Activated T-helper 1 cell treated with anti-CD3 and anti-CD28 coated beads, Interleukin-12 subunit alpha, Interleukin-12 subunit beta, Interleukin-2, Interleukin-4 antibody, amounts not matched to agents 30 ng/mL and 10 ng/mL and 1 ng/mL, durations not matched to agents 14 hours and 24 hours and 36 hours (primary cell): ENCODE data around the gene HDAC4. TPM values are rescaled to one million over a fixed set of nuclear protein-coding genes. Genes with fewer than 3 reads are reported as not detected.

ENCODE experiments used
- DNase-seq: peaks from one replicate; pipeline ENCODE4 v3.0.0; 2021; ENCODE audit warnings: low spot score
- H3K27ac Mint-ChIP-seq: one replicate; pipeline ENCODE4 v1.8.0; 2021; ENCODE audit warnings: mild to moderate bottlenecking, mixed read lengths
- H3K27me3 Mint-ChIP-seq: one replicate; pipeline ENCODE4 v1.8.0; 2022; ENCODE audit warnings: mild to moderate bottlenecking, moderate library complexity, mixed read lengths; ENCODE audit not compliant: insufficient read depth
- H3K36me3 Mint-ChIP-seq: one replicate; pipeline ENCODE4 v1.8.0; 2021; ENCODE audit warnings: low read depth, mixed read lengths
- H3K4me1 Mint-ChIP-seq: one replicate; pipeline ENCODE4 v1.8.0; 2021; ENCODE audit warnings: low read depth, mixed read lengths
- H3K4me3 Mint-ChIP-seq: one replicate; pipeline ENCODE4 v1.8.0; 2021; ENCODE audit warnings: mild to moderate bottlenecking, moderate library complexity, mixed read lengths
- H3K9me3 Mint-ChIP-seq: one replicate; pipeline ENCODE4 v1.8.0; 2021; ENCODE audit warnings: mixed read lengths
- intact Hi-C: fragments of 100-400 bp; cut with micrococcal nuclease; formaldehyde crosslinking; loops from one replicate; pipeline ENCODE4 v1.15.1; 2024
- total RNA-seq: library from RNA; stranded (reverse); gene quantifications from 2 replicates; pipeline ENCODE4 v1.2.3, GENCODE V29; 2022

Gene HDAC4
- total RNA-seq, 1 donor from 2014 or later, result 41.3 TPM

- no peak overlapping the region for H3K27ac Mint-ChIP-seq
- no peak overlapping the region for H3K4me3 Mint-ChIP-seq
- intact Hi-C loops, result no loop called here
- peaks cover 4% of the 10 kb centered on the region for H3K4me1 Mint-ChIP-seq
- H3K27me3 Mint-ChIP-seq, result no peaks in the 10 kb centered on the region
- no peak for DNase-seq
- H3K9me3 Mint-ChIP-seq, result no peaks in the 10 kb centered on the region
- H3K36me3 Mint-ChIP-seq, result peaks cover 38% of the 10 kb centered on the region
Observed at GRCh38 chr2:239189711-239190131, 211.1 kb downstream of the HDAC4 start.

GRCh38 chr2:239188536-239188935, 212.3 kb downstream of the HDAC4 start:
- intact Hi-C loops, result no loop called here
- Mint-ChIP-seq H3K36me3 (peaks cover 38% of the 10 kb centered on the region), H3K4me3 (no peak overlapping the region), H3K27ac (no peak overlapping the region), H3K27me3 (no peaks in the 10 kb centered on the region), H3K9me3 (no peaks in the 10 kb centered on the region), H3K4me1 (peaks cover 4% of the 10 kb centered on the region)
- no peak for DNase-seq

- Mint-ChIP-seq H3K4me1 (peaks cover 4% of the 10 kb centered on the region), H3K27me3 (no peaks in the 10 kb centered on the region), H3K36me3 (peaks cover 38% of the 10 kb centered on the region), H3K4me3 (no peak overlapping the region), H3K27ac (no peak overlapping the region), H3K9me3 (no peaks in the 10 kb centered on the region)
- DNase-seq, result no peak
- intact Hi-C loops, result no loop called here
Observed at GRCh38 chr2:239187464-239188253, 213.2 kb downstream of the HDAC4 start.

- Mint-ChIP-seq H3K27ac (no peak overlapping the region), H3K4me1 (peaks cover 4% of the 10 kb centered on the region), H3K27me3 (no peaks in the 10 kb centered on the region), H3K4me3 (no peak overlapping the region), H3K36me3 (peaks cover 36% of the 10 kb centered on the region), H3K9me3 (no peaks in the 10 kb centered on the region)
- intact Hi-C loops, result no loop called here
- DNase-seq, result no peak
Observed at GRCh38 chr2:239186516-239187357, 214.1 kb downstream of the HDAC4 start.

GRCh38 chr2:239184968-239185903, 215.6 kb downstream of the HDAC4 start:
- H3K4me1 Mint-ChIP-seq, result peaks cover 4% of the 10 kb centered on the region
- H3K9me3 Mint-ChIP-seq, result no peaks in the 10 kb centered on the region
- H3K27me3 Mint-ChIP-seq, result no peaks in the 10 kb centered on the region
- no peak for DNase-seq
- H3K4me3 Mint-ChIP-seq, result no peak overlapping the region
- intact Hi-C loops, result no loop called here
- no peak overlapping the region for H3K27ac Mint-ChIP-seq
- H3K36me3 Mint-ChIP-seq, result peaks cover 28% of the 10 kb centered on the region

- intact Hi-C loops, result no loop called here
- Mint-ChIP-seq H3K27ac (no peak overlapping the region), H3K9me3 (no peaks in the 10 kb centered on the region), H3K36me3 (peaks cover 26% of the 10 kb centered on the region), H3K4me3 (no peak overlapping the region), H3K27me3 (no peaks in the 10 kb centered on the region), H3K4me1 (peaks cover 4% of the 10 kb centered on the region)
- DNase-seq, result no peak
Observed at GRCh38 chr2:239184179-239184578, 216.6 kb downstream of the HDAC4 start.

GRCh38 chr2:239182981-239183791, 217.6 kb downstream of the HDAC4 start:
- Mint-ChIP-seq H3K4me3 (no peak overlapping the region), H3K27ac (no peak overlapping the region), H3K36me3 (peaks cover 28% of the 10 kb centered on the region), H3K4me1 (peaks cover 4% of the 10 kb centered on the region), H3K27me3 (no peaks in the 10 kb centered on the region), H3K9me3 (no peaks in the 10 kb centered on the region)
- intact Hi-C loops, result no loop called here
- DNase-seq, result no peak

- no peak overlapping the region for H3K4me3 Mint-ChIP-seq
- no peaks in the 10 kb centered on the region for H3K27me3 Mint-ChIP-seq
- peaks cover 32% of the 10 kb centered on the region for H3K36me3 Mint-ChIP-seq
- H3K9me3 Mint-ChIP-seq, result peaks cover under 1% of the 10 kb centered on the region
- intact Hi-C loops, result no loop called here
- peaks cover 4% of the 10 kb centered on the region for H3K4me1 Mint-ChIP-seq
- DNase-seq, result no peak
- H3K27ac Mint-ChIP-seq, result no peak overlapping the region
Observed at GRCh38 chr2:239181903-239182581, 218.8 kb downstream of the HDAC4 start.

GRCh38 chr2:239181074-239181902, 219.5 kb downstream of the HDAC4 start:
- Mint-ChIP-seq H3K4me1 (peaks cover 4% of the 10 kb centered on the region), H3K9me3 (peaks cover 8% of the 10 kb centered on the region), H3K27ac (no peak overlapping the region), H3K27me3 (no peaks in the 10 kb centered on the region), H3K36me3 (peaks cover 36% of the 10 kb centered on the region), H3K4me3 (no peak overlapping the region)
- intact Hi-C loops, result no loop called here
- DNase-seq, result no peak

- H3K27ac Mint-ChIP-seq, result no peak overlapping the region
- H3K27me3 Mint-ChIP-seq, result no peaks in the 10 kb centered on the region
- no peak overlapping the region for H3K4me3 Mint-ChIP-seq
- peaks cover 34% of the 10 kb centered on the region for H3K36me3 Mint-ChIP-seq
- intact Hi-C loops, result no loop called here
- DNase-seq, result no peak
- peaks cover 8% of the 10 kb centered on the region for H3K9me3 Mint-ChIP-seq
- H3K4me1 Mint-ChIP-seq, result no peaks in the 10 kb centered on the region
Observed at GRCh38 chr2:239180526-239181073, 220.2 kb downstream of the HDAC4 start.
